ENCODE results near the gene CD300LB. TPM values are rescaled to one million over a fixed set of nuclear protein-coding genes. Genes with fewer than 3 reads are reported as not detected.

The CD300LB gene
- total RNA-seq, 1 donor from 2014 or later: not detected

DNA sequence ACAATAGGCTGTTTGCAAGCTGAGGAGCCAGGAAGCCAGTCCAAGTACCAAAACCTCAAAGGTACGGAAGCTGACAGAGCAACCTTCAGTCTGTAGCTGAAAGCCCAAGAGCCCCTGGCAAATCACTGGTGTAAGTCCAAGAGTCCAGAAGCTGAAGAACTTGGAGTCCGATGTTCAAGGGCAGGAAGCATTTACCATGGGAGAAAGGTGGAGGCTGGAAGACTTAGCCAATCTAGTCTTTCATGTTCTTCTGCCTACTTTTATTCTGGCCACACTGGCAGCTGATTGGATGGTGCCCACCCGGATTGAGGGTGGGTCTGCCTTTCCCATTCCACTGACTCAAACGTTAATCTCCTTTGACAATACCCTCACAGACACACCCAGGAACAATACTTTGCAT, 15.3 kb downstream of the CD300LB start:
- peaks cover 6% of the 10 kb centered on the region for H3K4me1 Mint-ChIP-seq (ENCODE audit: low read depth)
- H3K27ac Mint-ChIP-seq (ENCODE audit: unreplicated experiment): no peak overlapping the region
- TF ChIP-seq CTCF (IDR thresholded peaks at IDR 0.05): no peak
- H3K27me3 Mint-ChIP-seq (ENCODE audit: low read depth): peaks cover 34% of the 10 kb centered on the region
- peaks cover 22% of the 10 kb centered on the region for H3K9me3 Mint-ChIP-seq (ENCODE audit: low read depth)
- H3K36me3 Mint-ChIP-seq (ENCODE audit: low read depth): peaks cover 6% of the 10 kb centered on the region
- no peak overlapping the region for H3K4me3 Mint-ChIP-seq (ENCODE audit: unreplicated experiment)
- DNase-seq (ENCODE audit: low spot score): no peak

DNA sequence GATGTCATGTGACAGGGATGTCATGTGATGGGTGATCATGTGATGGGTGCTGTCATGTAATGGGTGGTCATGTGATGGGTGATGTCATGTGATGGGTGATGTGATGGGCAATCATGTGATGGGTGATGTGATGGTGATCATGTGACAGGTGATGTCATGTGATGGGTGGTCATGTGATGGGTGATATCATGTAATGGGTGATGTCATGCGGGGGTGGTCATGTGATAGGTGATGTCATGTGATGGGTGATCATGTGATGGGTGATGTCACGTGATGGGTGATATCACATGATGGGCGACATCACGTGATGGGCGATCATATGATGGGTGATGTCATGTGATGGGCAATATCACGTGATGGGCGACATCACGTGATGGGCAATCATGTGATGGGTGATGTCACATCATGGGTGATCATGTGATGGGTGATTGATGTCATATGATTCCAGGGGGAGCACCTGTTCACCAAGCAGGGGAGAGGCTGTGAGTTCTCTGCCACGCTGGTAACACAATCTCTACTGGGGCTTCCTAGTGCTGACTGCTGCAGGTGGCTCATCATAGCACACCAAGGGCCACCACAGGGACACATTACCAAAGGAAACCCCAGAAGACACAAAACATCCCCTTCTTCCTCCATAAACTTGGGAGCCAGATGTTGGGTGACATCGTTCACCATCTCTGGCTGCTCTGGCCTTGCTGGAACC, 16.5 kb downstream of the CD300LB start:
- no peak for TF ChIP-seq CTCF (IDR thresholded peaks at IDR 0.05)
- H3K27me3 Mint-ChIP-seq (ENCODE audit: low read depth): peaks cover 29% of the 10 kb centered on the region
- H3K4me3 Mint-ChIP-seq (ENCODE audit: unreplicated experiment): no peak overlapping the region
- H3K27ac Mint-ChIP-seq (ENCODE audit: unreplicated experiment): peak overlapping the region; percentile 91
- H3K36me3 Mint-ChIP-seq (ENCODE audit: low read depth): peaks cover 6% of the 10 kb centered on the region
- H3K4me1 Mint-ChIP-seq (ENCODE audit: low read depth): peaks cover 6% of the 10 kb centered on the region
- peak; percentile 24 for DNase-seq (ENCODE audit: low spot score)
- peaks cover 22% of the 10 kb centered on the region for H3K9me3 Mint-ChIP-seq (ENCODE audit: low read depth)

- H3K9me3 Mint-ChIP-seq (ENCODE audit: low read depth): peaks cover 24% of the 10 kb centered on the region
- peak; percentile 22 for DNase-seq (ENCODE audit: low spot score)
- peaks cover 6% of the 10 kb centered on the region for H3K4me1 Mint-ChIP-seq (ENCODE audit: low read depth)
- peak overlapping the region; percentile 91 for H3K27ac Mint-ChIP-seq (ENCODE audit: unreplicated experiment)
- H3K27me3 Mint-ChIP-seq (ENCODE audit: low read depth): peaks cover 32% of the 10 kb centered on the region
- no peak overlapping the region for H3K4me3 Mint-ChIP-seq (ENCODE audit: unreplicated experiment)
- peaks cover 6% of the 10 kb centered on the region for H3K36me3 Mint-ChIP-seq (ENCODE audit: low read depth)
- no peak for TF ChIP-seq CTCF (IDR thresholded peaks at IDR 0.05)
Observed at GRCh38 chr17:74513987-74514631, 17.2 kb downstream of the CD300LB start.

DNA sequence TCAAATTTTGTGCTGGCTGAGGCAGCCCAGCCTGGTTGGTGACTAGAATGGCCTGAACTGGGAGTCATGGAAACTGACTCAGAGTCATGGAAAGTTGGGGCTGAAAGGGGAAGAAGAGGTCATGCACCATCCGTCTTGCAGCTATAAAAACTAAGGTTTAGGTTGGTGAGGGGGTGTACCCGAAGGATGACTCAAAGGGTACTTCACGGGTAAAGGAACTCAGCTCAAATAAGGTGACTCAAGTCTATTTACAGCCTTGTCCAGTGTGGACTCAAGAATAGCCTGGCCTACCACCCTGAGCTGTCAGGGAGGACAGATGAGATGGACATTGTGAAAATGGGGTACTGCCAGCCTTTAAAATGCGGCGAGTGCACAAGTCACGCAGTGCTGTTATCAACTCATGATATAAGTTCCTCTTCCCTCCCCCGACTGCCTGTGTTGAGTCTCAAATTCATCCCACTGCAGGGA, 18.6 kb downstream of the CD300LB start:
- H3K27ac Mint-ChIP-seq (ENCODE audit: unreplicated experiment): no peak overlapping the region
- DNase-seq (ENCODE audit: low spot score): no peak
- H3K9me3 Mint-ChIP-seq (ENCODE audit: low read depth): peaks cover 16% of the 10 kb centered on the region
- H3K27me3 Mint-ChIP-seq (ENCODE audit: low read depth): peaks cover 37% of the 10 kb centered on the region
- no peak overlapping the region for H3K4me3 Mint-ChIP-seq (ENCODE audit: unreplicated experiment)
- peaks cover 6% of the 10 kb centered on the region for H3K4me1 Mint-ChIP-seq (ENCODE audit: low read depth)
- no peak for TF ChIP-seq CTCF (IDR thresholded peaks at IDR 0.05)
- peaks cover 6% of the 10 kb centered on the region for H3K36me3 Mint-ChIP-seq (ENCODE audit: low read depth)

DNA sequence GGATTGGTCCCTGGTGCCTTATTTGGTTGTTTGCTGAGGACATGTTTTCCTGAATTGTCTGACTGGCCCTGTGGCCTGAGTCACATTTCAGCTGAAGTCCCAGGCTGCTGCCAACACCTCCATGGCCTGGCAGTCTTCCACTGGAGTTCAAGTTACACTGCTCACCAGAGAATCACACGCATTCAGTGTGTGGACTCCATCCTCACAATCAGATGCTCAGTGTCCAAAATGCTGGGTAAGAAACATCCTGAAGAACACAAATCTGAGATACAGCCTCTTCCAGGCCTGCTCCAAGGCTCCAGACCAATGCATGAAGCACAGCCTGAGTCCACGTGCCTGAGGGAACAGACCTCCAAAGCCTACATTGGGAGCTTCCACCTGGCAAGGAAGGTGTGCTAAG, 19.2 kb downstream of the CD300LB start:
- no peak overlapping the region for H3K27ac Mint-ChIP-seq (ENCODE audit: unreplicated experiment)
- H3K4me3 Mint-ChIP-seq (ENCODE audit: unreplicated experiment): no peak overlapping the region
- no peak for TF ChIP-seq CTCF (IDR thresholded peaks at IDR 0.05)
- peaks cover 6% of the 10 kb centered on the region for H3K36me3 Mint-ChIP-seq (ENCODE audit: low read depth)
- no peak for DNase-seq (ENCODE audit: low spot score)
- H3K27me3 Mint-ChIP-seq (ENCODE audit: low read depth): peaks cover 40% of the 10 kb centered on the region
- H3K4me1 Mint-ChIP-seq (ENCODE audit: low read depth): peaks cover 6% of the 10 kb centered on the region
- H3K9me3 Mint-ChIP-seq (ENCODE audit: low read depth): peaks cover 16% of the 10 kb centered on the region
